ENCODE measurements around the gene STAT2. TPM values are rescaled to one million over a fixed set of nuclear protein-coding genes. Genes with fewer than 3 reads are reported as not detected.

STAT2 gene
- total RNA-seq, 6 donors from 2014 or later = 96.1 to 553 (median 178) TPM

- Histone ChIP-seq H3K4me1 (peaks cover 17 to 22% (median 17%) of the 10 kb centered on the region in 4 donors), H3K27ac (peak within 1 kb of the TSS; percentile 93 to 98 (median 96)), H3K9me3 (no peaks in the 10 kb centered on the region), H3K27me3 (no peaks in the 10 kb centered on the region), H3K4me3 (peak within 1 kb of the TSS; percentile 60 to 69 (median 62)), H3K36me3 (no peaks in the 10 kb centered on the region)
- peak; percentile 93 to 96 for DNase-seq
- 1% methylated on average over 36 to 45 of the region's 45 CpGs for WGBS, 2 donors
- peak; percentile 99 for ATAC-seq (ENCODE audit: low FRiP score in 2 of 2)
- TF ChIP-seq EP300 (IDR thresholded peaks at IDR 0.05) (peak in 1 of 4 donors; percentile 34), POLR2AphosphoS5 (IDR thresholded peaks at IDR 0.05) (peak; percentile 79 to 86), POLR2A (IDR thresholded peaks at IDR 0.05) (peak; percentile 60 to 85 (median 72)), CTCF (IDR thresholded peaks at IDR 0.05) (peak in 5 of 6 experiments; percentile 14 to 66 (median 49))
Observed at GRCh38 chr12:56333679-56334489, 26.0 kb downstream of the STAT2 start, which contains the start of gene PAN2. Gene PAN2 (minus strand): TSS chr12:56334000. CDS start chr12:56333094, 906 bp downstream.

DNA sequence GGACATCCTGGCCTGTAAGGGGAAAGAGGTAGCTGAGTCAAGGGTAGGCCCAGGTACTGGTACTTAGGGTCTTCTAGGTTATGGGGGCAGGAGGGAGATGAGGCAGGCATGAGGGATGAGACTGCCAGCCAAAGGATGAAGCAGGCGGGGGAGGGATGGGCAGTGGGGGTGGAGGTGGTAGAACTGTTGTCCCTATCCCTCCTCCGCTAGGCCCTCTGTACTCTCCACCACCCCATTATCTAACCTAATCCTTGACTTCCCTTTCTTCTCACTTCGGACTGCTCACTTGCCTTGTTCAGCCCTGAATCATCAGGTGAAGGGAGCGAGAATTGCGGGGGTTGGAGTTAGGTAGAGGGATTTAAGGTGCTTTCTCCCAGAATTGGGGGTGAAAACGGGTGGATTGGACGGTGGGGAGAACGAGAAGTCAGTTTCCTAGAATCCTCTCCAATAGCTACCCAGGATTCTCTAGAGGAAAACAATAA, 26.7 kb downstream of the STAT2 start:
- DNase-seq (no peak), ATAC-seq (ENCODE audit: low FRiP score in 2 of 2) (peak in 1 of 2 donors; percentile 12)
- no peaks in the 10 kb centered on the region for H3K9me3 ChIP-seq
- no peak for TF ChIP-seq POLR2A (IDR thresholded peaks at IDR 0.05)
- no peak for TF ChIP-seq POLR2AphosphoS5 (IDR thresholded peaks at IDR 0.05)
- TF ChIP-seq CTCF (IDR thresholded peaks at IDR 0.05) = no peak
- TF ChIP-seq EP300 (IDR thresholded peaks at IDR 0.05) = no peak
- no peaks in the 10 kb centered on the region for H3K27me3 ChIP-seq
- H3K4me3 ChIP-seq = peak overlapping the region; percentile 60 to 69 (median 62)
- peak overlapping the region; percentile 93 to 98 (median 96) for H3K27ac ChIP-seq
- 8 to 21% methylated on average over 7 to 8 of the region's 8 CpGs for WGBS, 2 donors
- peaks cover 11 to 18% (median 11%) of the 10 kb centered on the region in 4 donors for H3K4me1 ChIP-seq
- H3K36me3 ChIP-seq = peaks cover 0 to 2% (median under 1%) of the 10 kb centered on the region in 4 donors

GRCh38 chr12:56332512-56333196, 27.3 kb downstream of the STAT2 start:
- Histone ChIP-seq H3K9me3 (no peaks in the 10 kb centered on the region), H3K4me1 (peaks cover 6 to 15% (median 11%) of the 10 kb centered on the region in 4 donors), H3K4me3 (peak overlapping the region in 3 of 4 donors; percentile 60 to 69 (median 62)), H3K27ac (peak overlapping the region; percentile 93 to 98 (median 96)), H3K27me3 (no peaks in the 10 kb centered on the region), H3K36me3 (peaks cover 0 to 8% (median 6%) of the 10 kb centered on the region in 4 donors)
- WGBS, 2 donors = 93 to 94% methylated on average over 11 of the region's 11 CpGs
- no peak for ATAC-seq (ENCODE audit: low FRiP score in 2 of 2)
- TF ChIP-seq CTCF (IDR thresholded peaks at IDR 0.05) (no peak), POLR2A (IDR thresholded peaks at IDR 0.05) (no peak), POLR2AphosphoS5 (IDR thresholded peaks at IDR 0.05) (no peak), EP300 (IDR thresholded peaks at IDR 0.05) (no peak)
- DNase-seq = no peak

DNA sequence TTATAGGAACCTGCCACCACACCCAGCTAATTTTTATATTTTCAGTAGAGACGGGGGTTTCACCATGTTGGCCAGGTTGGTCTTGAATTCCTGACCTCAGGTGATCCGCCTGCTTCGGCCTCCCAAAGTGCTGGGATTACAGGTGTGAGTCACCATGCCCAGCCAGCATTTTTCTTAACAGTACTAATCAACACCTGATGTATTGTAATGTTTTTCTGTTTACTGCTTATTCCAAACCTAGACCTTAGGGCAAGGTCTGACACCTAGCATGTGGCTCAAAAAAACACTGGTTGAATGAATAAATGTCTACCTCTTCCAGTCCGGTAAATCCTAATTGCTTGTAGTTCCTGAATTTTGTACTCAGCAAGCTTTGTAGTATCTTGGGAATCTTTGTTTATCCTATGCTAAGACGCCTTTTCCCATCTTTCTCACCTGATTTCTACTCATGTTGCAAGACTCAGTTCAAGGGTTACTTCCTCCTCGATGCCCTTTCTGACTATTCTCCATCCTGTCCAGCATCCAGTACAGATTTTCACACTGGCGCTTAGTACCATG, 28.9 kb downstream of the STAT2 start:
- no peak overlapping the region for H3K27ac ChIP-seq
- WGBS, 2 donors = 91 to 96% methylated on average over 7 of the region's 7 CpGs
- H3K4me3 ChIP-seq = no peak overlapping the region
- no peak for DNase-seq
- H3K36me3 ChIP-seq = peaks cover 7 to 25% (median 23%) of the 10 kb centered on the region in 4 donors
- TF ChIP-seq EP300 (IDR thresholded peaks at IDR 0.05) (no peak), POLR2A (IDR thresholded peaks at IDR 0.05) (no peak), CTCF (IDR thresholded peaks at IDR 0.05) (no peak), POLR2AphosphoS5 (IDR thresholded peaks at IDR 0.05) (no peak)
- H3K4me1 ChIP-seq = peaks cover 6 to 15% (median 11%) of the 10 kb centered on the region in 4 donors
- ATAC-seq (ENCODE audit: low FRiP score in 2 of 2) = no peak
- H3K9me3 ChIP-seq = no peaks in the 10 kb centered on the region
- H3K27me3 ChIP-seq = no peaks in the 10 kb centered on the region
